ENCODE measurements around the gene IQGAP2. TPM values are rescaled to one million over a fixed set of nuclear protein-coding genes. Genes with fewer than 3 reads are reported as not detected.

The IQGAP2 gene
- total RNA-seq, 1 experiment from 2014 or later, result not detected

DNA sequence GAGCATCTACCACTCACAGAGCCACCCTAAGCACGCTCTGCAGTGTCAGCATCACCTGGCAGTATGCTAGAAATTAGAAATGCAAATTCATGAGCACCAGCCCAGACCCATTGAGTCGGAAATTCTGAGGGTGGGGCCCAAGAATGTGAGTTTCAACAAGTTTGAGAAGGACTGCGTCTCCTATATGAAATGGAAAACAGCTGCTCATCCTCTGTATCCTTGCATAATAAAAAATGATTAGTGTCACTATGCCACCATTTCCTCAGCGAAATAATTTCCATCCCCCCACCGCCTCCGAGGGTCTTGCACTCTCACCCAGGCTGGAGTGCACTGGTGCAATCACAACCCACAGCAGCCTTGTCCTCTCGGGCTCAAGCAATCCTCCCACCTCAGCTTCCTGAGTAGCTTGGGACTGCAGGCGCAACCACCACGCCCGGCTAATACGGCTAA, 1.3 kb upstream of the IQGAP2 start:
- H3K36me3 ChIP-seq (ENCODE audit: low read depth, low read length), result no peaks in the 10 kb centered on the region; the same call in 1 of the 2 replicates
- H3F3A ChIP-seq (ENCODE audit: low read length, unreplicated experiment), result no peaks in the 10 kb centered on the region
- no peaks in the 10 kb centered on the region for H3K79me2 ChIP-seq (ENCODE audit: low read length)
- H3K4me3 ChIP-seq (ENCODE audit: low read length), result no peak overlapping the region
- H3K9ac ChIP-seq (ENCODE audit: low read length), result no peak overlapping the region
- no peaks in the 10 kb centered on the region for H3K4me1 ChIP-seq (ENCODE audit: insufficient read depth, low read length)
- H3K4me2 ChIP-seq (ENCODE audit: low read length), result peak overlapping the region; percentile 88; the same call in 1 of the 2 replicates
- TF ChIP-seq, protein P1, sequence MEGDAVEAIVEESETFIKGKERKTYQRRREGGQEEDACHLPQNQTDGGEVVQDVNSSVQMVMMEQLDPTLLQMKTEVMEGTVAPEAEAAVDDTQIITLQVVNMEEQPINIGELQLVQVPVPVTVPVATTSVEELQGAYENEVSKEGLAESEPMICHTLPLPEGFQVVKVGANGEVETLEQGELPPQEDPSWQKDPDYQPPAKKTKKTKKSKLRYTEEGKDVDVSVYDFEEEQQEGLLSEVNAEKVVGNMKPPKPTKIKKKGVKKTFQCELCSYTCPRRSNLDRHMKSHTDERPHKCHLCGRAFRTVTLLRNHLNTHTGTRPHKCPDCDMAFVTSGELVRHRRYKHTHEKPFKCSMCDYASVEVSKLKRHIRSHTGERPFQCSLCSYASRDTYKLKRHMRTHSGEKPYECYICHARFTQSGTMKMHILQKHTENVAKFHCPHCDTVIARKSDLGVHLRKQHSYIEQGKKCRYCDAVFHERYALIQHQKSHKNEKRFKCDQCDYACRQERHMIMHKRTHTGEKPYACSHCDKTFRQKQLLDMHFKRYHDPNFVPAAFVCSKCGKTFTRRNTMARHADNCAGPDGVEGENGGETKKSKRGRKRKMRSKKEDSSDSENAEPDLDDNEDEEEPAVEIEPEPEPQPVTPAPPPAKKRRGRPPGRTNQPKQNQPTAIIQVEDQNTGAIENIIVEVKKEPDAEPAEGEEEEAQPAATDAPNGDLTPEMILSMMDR (conservative IDR thresholded peaks at IDR 0.05; ENCODE audit: low read depth, low read length), result no peak
- TF ChIP-seq EZH2phosphoT487 (IDR thresholded peaks at IDR 0.05; ENCODE audit: borderline replicate concordance, low read length) (no peak), EZH2 (IDR thresholded peaks at IDR 0.05; ENCODE audit: low read length, unreplicated experiment) (no peak)
- no peak overlapping the region for H2AFZ ChIP-seq (ENCODE audit: low read length)
- H3K27ac ChIP-seq (ENCODE audit: low read length), result no peak overlapping the region
- H3K27me3 ChIP-seq (ENCODE audit: low read length), result peaks cover 64% of the 10 kb centered on the region
- intact Hi-C loops (cut with micrococcal nuclease), result no loop called here
- no peaks in the 10 kb centered on the region for H4K20me1 ChIP-seq (ENCODE audit: low read length)
- ChIA-PET CTCF (no interaction called here), POLR2A (ENCODE audit: unreplicated experiment) (no interaction called here)
- no peaks in the 10 kb centered on the region for H3K9me2 ChIP-seq (replicated peaks; ENCODE audit: low read length)
- BruUV-seq (replicated peaks), result no TSS peak
- no peak for DNase-seq
- ATAC-seq, result no peak
- no peaks in the 10 kb centered on the region for H3K9me3 ChIP-seq (ENCODE audit: low read length)

DNA sequence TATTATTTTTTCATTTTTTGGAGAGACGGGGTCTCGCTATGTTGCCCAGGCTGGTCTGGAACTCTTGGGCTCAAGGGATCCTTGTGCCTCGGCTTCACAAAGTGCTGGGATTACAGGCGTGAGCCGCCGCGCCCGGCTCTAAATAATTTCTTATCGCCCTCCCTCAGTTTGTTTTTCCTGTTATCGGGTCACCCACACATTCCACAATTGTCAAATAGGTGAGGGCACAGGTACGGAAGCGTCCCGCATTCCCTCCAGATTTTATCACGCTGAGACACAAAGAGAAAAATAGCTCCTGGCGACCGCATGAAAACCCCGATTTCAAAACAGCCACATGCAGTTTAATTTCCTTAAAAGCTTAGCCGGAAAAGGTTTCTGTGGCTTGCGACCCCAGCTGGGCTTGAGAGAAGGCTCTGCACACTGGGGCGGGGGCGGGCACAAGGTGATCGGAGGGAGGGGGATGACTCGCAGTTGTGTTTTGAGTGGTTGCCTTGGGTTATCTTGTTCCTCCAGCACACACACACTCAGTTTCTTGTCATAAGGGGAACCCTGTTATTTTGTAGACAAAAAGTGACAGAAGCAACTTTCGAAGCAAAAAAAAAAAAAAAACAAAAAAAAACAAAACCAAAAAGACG, 717 bp upstream of the IQGAP2 start:
- ATAC-seq, result no peak

More for the DNA sequence above, 717 bp upstream of the IQGAP2 start:
- no peak overlapping the region for H3K9ac ChIP-seq (ENCODE audit: low read length)
- H3K4me1 ChIP-seq (ENCODE audit: insufficient read depth, low read length), result no peaks in the 10 kb centered on the region
- H3K79me2 ChIP-seq (ENCODE audit: low read length), result no peaks in the 10 kb centered on the region
- peak overlapping the region; percentile 88 for H3K4me2 ChIP-seq (ENCODE audit: low read length)
- H3K9me3 ChIP-seq (ENCODE audit: low read length), result no peaks in the 10 kb centered on the region
- TF ChIP-seq, protein P1 (conservative IDR thresholded peaks at IDR 0.05; ENCODE audit: low read depth, low read length), result no peak
- TF ChIP-seq EZH2phosphoT487 (IDR thresholded peaks at IDR 0.05; ENCODE audit: borderline replicate concordance, low read length) (no peak), EZH2 (IDR thresholded peaks at IDR 0.05; ENCODE audit: low read length, unreplicated experiment) (no peak)
- peak overlapping the region; percentile 66 for H3K4me3 ChIP-seq (ENCODE audit: low read length)
- peak overlapping the region; percentile 71 for H2AFZ ChIP-seq (ENCODE audit: low read length)
- ChIA-PET POLR2A (ENCODE audit: unreplicated experiment) (no interaction called here), CTCF (no interaction called here)
- H4K20me1 ChIP-seq (ENCODE audit: low read length), result no peaks in the 10 kb centered on the region
- no peaks in the 10 kb centered on the region; the same call in 1 of the 2 replicates for H3K36me3 ChIP-seq (ENCODE audit: low read depth, low read length)
- peaks cover 67% of the 10 kb centered on the region for H3K27me3 ChIP-seq (ENCODE audit: low read length)
- intact Hi-C loops (cut with micrococcal nuclease), result no loop called here
- H3F3A ChIP-seq (ENCODE audit: low read length, unreplicated experiment), result no peaks in the 10 kb centered on the region
- BruUV-seq (replicated peaks), result no TSS peak
- no peak overlapping the region for H3K27ac ChIP-seq (ENCODE audit: low read length)
- no peak for DNase-seq
- H3K9me2 ChIP-seq (replicated peaks; ENCODE audit: low read length), result no peaks in the 10 kb centered on the region

Measured in PC-3 (cell line).